DMS79 treated with DMSO at 0.1 percent for 48 hours (cell line): ENCODE results near the gene PAK1IP1.
"Not testable (repeated sequence)": the region's sequence is repeated elsewhere in the genome, so short reads cannot be mapped to it uniquely, and the experiment has no call there.

ENCODE experiments used
- DNase-seq: peaks from one replicate; lab custom pipeline; 2025; lab: John Stamatoyannopoulos, UW

Gene PAK1IP1

DNA sequence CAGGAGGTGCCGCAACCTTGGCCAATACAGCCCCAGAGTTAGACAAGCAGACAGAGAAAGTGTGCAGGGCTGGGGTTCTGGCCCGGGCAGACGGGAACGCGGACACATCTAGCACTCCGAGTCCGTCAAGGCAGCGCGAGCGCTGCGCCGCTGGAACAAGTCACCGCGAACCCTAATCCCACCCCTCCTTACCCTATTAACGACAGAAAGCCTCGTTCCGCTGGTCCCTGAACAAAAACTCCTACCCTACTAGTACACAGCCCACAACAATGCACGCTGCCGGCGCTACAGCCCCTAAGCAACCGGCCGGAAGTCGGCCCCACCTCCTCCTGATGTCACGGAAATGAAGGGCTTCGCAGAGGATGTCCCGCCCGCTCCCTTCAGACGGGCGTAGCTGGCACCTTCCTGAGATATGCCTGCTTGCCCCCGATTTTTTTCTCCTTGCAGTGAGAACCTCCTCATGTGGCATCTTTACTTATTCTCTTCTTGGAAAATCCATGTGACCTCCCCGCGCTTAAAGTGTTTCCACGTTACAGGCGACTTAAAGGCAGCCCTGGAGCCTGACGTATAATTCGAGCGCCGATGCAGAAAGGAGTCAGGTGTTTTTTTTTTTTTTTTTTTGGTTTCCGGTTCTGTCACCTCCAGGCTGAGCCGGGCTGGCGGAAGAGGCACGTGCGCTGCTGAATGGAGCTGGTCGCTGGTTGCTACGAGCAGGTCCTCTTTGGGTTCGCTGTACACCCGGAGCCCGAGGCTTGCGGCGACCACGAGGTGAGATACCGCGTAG is at the start of gene PAK1IP1, which contains the start of gene C6orf52:
PAK1IP1 (plus strand) TSS at position 671 of the 784 bp plus-strand sequence; CDS start at position 685, 14 bp downstream.
C6orf52 (minus strand) TSS at position 315 of the 784 bp plus-strand sequence. CDS start 7,066 bp downstream, outside the sequence.
- DNase-seq: peak; percentile 72

GRCh38 chr6:10655508-10656055 is 39.2 kb upstream of the PAK1IP1 start:
- no peak for DNase-seq

- DNase-seq: no peak
Observed at GRCh38 chr6:10658910-10659698, 35.7 kb upstream of the PAK1IP1 start.

DNA sequence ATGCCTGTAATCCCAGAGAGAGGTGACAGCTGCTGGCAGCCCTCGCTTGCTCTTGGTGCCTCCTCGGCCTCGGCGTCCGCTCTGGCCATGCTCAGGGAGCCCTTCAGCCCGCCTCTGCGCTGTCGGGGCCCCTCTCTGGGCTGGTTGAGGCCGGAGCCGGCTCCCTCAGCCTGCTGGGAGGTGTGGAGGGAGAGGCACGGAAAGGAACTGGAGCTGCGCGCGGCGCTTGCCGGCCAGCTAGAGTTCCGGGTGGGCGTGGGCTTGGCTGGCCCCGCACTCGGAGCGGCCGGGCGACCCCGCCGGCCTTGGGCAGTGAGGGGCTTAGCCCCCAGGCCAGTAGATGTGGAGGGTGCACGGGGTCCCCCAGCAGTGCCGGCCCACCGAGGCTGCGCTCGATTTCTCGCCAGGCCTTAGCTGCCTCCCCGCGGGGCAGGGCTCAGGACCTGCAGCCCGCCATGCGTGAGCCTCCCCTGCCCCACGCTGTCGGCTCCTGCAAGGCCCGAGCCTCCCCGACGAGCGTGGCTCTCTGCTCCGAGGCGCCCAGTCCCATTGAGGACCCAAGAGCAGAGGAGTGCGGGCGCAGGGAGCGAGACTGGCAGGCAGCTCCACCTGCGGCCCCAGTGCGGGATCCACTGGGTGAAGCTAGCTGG is 34.9 kb upstream of the PAK1IP1 start:
- DNase-seq: no peak

DNA sequence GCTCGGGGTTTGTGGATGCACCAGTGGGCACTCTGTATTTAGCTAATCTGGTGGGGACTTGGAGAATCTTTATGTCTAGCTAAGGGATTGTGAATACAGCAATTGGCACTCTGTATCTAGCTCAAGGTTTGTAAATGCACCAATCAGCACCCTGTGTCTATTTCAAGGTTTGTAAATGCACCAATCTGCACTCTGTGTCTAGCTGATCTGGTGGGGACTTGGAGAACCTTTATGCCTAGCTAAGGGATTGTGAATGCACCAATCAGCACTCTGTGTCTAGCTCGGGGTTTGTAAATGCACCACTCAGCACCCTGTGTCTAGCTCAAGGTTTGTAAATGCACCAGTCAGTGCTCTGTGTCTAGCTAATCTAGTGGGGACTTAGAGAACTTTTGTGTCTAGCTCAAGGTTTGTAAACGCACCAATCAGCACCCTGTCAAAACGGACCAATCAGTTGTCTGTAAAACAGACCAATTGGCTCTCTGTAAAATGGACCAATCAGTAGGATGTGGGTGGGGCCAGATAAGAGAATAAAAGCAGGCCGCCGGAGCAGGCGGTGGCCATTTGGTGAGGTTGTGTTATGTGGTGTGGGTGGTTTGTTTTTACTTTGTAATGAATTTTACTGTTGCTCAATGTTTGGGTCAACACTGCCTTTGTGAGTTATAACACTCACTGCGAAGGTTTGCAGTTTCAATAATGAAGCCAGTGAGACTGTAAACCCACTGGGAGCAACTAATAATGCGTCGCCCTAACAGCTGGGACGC is 34.2 kb upstream of the PAK1IP1 start:
- not testable (repeated sequence) for DNase-seq

DNA sequence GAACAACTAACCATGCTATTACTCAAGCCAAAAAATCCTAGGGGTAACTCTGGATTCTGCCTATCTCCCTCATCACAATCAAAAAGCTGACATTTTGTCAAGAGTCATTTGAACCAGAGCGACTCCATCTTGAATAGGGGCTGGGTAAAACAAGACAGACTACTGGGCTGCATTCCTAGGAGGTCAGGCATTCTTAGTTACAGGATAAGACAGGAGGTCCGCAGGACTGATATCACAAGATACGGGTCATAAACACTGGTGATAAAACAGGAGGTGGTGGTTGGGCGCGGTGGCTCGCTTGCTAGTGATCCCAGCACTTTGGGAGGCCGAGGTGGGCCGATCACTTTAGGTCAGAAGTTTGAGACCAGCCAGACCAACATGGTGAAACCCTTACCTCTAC is 32.6 kb upstream of the PAK1IP1 start:
- DNase-seq: no peak

DNA sequence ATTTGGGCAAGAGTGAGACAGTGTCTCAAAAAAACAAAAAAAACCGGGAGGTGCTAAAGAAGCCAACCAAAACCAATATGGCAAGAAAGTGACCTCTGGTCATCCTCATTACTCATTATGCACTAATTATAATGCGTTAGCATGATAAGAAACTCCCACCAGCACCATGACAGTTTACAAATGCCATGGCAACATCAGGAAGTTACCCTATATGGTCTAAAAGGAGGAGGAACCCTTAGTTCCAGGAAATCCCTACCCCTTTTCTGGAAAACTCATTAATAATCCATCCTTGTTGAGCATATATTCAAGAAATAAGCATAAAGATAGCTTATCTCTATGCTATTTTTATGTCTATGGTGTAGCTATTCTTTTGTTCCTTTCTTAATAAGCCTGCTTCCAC is 32.0 kb upstream of the PAK1IP1 start:
- DNase-seq: no peak

DNA sequence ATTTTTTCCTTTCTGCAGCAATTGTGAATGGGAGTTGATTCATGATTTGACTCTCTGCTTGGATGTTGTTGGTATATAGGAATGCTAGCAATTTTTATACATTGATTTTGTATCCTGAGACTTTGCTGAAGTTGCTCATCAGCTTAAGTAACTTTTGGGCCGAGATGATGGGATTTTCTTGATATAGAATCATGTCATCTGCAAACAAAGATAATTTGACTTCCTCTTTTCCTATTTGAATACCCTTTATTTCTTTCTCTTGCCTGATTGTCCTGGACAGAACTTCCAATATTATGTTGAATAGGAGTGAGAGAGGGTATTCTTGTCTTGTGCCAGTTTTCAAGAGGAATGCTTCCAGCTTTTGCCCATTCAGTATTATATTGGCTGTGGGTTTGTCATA is 29.2 kb upstream of the PAK1IP1 start:
- DNase-seq: not testable (repeated sequence)

GRCh38 chr6:10668126-10668917 is 26.4 kb upstream of the PAK1IP1 start:
- no peak for DNase-seq

DNA sequence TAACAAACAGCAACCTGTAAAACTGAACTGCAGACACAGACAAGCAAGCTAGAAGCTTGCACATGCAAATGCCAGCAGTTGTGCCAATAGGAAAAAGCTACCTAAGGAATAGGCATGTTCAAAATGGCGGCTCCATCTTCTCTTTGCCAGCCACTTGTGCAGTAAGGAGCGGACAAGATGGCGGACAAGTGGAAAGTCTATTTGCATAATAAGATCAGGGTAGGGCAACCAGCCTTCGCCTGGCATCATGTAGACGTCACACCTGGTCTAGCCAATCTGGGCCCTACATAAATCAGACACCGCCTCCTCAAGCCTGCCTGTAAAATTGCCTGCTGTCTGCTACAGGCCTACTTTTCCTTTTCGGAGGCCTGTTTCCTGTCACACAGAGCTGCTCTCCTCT is 18.4 kb upstream of the PAK1IP1 start:
- no peak for DNase-seq

DNA sequence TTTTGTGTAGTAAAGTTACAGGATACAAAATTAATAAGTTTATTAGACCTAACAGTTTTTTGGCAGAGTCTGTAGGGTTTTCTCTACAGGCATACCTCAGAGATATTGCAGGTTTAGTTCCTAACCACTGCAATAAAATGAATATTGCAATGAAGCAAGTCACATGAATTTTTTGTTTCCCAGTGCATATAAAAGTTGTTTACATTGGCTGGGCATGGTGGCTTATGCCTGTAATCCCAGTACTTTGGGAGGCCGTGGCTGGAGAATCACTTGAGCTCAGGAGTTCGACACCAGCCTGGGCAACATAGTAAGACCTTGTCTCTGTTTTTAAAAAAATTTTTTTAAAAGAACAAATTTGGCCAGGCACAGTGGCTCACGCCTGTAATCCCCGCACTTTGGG is 16.3 kb upstream of the PAK1IP1 start:
- DNase-seq: no peak

- no peak for DNase-seq
Observed at GRCh38 chr6:10681795-10682194, 13.0 kb upstream of the PAK1IP1 start.

DNA sequence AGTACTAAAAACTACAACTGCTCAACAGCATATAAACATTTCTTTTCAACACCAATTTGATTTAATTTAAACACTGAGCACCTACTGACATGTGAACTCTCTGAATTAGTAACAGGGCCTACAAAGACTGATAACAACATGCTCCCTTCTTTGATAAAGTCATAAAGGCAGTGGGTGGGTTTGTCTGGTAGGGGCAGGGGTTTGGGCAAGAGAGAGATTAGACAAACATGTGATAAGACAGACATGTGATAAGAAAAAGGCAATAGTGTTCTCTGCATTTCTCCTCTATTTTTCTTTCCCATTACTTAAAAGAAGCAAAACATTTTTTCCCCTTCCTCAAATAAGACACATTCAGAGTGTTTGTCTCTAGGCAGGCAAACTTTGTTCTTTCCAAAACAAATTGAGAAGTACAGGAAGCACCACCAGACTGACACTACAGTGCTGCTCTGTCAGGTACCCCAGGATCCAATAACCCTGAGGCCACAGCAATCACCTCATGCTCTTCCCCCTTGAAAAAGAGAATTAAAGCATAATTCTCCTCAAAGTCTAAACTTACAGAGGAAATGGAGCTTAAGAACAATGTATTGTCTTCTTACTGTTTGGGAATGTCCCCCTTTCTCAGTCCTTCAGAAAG is 12.3 kb upstream of the PAK1IP1 start:
- no peak for DNase-seq

DNA sequence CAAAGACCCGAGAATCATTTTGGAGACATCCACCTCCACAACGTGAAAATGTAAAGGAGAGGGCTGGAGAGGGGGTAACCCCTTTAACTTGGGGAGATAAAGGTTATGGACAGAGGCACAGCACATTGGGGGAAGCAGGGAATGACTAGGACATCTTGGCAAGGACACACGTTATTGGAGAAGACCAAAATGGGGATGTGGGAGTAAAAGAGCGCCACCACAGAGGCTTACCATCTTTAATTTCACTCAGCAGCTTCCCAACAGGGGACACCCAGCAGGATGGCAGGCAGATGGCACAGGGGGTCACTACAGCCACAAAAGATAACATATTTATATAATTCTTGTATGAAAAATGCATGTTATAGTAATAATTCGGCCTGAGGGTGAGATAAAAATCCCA is 10.2 kb upstream of the PAK1IP1 start:
- no peak for DNase-seq

- DNase-seq: no peak
Observed at GRCh38 chr6:10685092-10685915, 9.5 kb upstream of the PAK1IP1 start.

DNA sequence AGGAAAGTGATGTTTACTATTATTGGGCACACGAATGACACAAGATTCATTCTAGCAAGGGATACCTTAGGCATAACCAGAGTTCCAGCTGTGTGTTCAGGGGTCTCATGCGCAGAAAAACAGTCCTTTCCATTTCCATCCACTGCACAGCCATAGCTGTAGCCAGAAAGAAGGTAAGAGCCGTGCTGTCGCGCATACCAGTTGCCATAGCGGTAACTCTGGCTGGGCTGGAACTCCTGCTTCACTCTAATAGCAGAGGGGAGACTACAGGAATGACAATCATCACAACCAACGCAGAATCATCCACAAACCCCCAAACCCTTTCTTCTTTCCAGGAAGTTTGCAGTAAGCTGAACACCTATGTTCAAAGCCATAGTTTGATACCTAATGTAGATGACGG is 7.9 kb upstream of the PAK1IP1 start:
- no peak for DNase-seq

- DNase-seq: no peak
Observed at GRCh38 chr6:10687582-10687981, 7.2 kb upstream of the PAK1IP1 start.

DNA sequence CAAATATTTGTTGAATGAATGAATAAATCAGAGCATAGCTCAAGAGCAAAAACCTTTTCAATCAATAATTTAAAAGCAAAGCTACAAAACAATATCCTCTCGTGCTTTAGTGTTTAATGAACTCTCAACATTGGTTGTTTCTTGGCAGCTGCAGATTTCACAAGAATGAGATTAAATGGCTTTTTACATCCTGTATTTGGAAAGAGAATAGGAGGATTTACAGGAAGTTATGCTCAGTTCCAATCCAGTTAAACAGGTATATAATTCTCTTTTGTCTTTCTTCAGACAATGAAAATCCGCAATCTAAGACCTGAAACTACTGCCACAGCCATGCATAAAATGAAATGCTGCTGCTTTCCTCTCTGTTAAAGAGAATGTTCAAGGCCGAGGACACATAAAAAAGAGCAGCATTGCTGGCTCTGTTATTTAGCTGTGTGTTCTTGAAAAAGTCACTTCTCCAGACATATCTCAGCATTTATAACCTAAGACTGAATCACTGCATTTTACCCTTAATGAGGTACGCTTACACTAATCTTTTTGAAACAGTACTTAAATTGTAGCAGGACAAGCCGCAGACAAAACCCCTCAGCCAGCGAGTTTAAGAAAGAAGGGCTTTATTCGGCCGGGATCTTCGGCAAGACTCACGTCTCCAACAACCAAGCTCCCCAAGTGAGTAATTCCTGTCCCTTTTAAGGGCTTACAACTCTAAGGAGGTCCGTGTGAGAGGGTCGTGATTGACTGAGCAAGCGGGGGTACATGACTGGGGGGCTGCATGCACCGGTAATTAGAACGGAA is 3.9 kb upstream of the PAK1IP1 start:
- DNase-seq: peak; percentile 9
